ENCODE measurements around the gene GPR18.
"Not testable (repeated sequence)": the region's sequence is repeated elsewhere in the genome, so short reads cannot be mapped to it uniquely, and the experiment has no call there.

Gene GPR18

GRCh38 chr13:99265821-99266426 is 7.7 kb upstream of the GPR18 start:
- DNase-seq: peak; percentile 66

DNA sequence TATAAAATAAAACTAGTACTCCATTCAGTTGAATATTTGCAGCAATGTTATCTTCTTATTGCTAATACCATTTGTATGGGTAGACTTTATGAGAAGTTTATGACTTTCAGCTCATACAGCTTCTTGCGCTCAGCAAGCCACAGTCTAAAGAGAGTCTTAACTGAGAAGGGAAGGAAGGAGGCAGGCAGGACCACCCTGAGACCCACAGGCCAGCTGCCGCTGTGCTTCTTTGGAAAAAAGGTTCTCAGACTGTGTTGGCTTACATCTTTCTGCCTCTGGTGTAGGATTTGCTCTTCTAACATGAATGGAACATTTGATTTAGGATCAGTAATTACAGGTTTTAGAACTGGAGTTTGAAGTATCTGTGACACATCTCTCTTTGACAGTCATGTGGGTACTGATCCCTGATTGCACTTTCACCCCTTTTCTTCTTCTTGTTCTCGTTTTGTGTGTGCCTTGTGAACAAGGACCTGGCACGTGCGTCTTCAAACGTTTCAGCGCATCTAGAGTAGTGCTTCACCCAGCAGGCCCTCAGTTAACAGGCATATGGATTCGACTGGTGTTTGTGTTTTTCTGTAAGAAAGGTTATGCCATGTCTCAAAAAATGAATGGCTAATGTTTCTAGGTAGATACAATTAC is 7.1 kb upstream of the GPR18 start:
- DNase-seq: no peak

GRCh38 chr13:99264051-99264450 is 5.9 kb upstream of the GPR18 start:
- DNase-seq: no peak

DNA sequence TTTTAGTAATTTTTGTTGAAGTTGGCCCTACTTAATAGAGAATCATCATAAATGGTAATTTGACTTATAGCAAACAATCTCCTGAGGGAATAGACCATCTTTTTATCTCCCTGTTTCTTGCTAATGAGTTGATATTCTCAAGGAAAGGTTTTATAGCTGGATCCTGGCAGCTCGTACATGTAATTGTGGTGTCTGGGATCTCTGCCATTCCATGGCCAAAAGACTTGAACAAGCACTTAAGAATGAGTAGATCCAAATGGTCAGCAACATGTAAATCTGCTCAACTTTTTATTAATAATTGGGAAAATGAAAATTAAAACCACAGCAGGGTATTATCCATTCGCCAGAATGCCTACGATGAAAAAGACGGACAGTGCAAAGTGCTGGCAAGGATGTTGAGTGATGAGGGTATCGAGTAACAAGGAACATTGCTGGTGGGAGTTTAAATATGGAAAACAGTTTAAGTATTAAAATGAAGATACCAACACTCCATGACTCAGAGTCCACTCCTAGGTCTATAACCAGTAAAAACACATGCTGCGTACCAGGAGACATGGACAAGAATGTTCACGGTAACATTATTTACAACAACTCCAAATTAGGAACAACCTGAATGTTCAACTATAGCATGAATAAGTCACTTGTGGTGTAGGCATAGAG is 5.1 kb upstream of the GPR18 start:
- DNase-seq: no peak

GRCh38 chr13:99261059-99261458 is 2.9 kb upstream of the GPR18 start:
- peak; percentile 30 for DNase-seq

DNA sequence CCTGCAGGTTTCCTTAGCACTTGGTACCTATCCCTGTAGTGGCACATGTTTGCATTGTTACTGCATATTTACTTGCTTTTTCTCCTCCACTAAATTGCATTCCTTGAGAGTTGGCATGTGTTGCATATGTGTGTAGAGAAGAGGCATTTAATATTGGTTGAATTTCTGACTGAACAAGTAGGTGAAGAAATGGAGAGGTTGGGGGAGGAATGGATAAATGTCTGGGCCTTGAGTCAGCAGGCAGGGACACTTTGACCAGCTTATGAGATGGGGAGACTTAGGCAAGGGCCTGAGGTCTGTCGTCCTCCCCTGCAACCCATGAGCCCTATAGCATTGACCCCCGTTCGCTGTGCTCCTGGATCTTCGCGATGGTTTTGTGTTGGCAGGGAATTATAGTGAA is 2.0 kb upstream of the GPR18 start:
- DNase-seq: no peak

GRCh38 chr13:99258946-99259345 is 767 bp upstream of the GPR18 start:
- DNase-seq: no peak

DNA sequence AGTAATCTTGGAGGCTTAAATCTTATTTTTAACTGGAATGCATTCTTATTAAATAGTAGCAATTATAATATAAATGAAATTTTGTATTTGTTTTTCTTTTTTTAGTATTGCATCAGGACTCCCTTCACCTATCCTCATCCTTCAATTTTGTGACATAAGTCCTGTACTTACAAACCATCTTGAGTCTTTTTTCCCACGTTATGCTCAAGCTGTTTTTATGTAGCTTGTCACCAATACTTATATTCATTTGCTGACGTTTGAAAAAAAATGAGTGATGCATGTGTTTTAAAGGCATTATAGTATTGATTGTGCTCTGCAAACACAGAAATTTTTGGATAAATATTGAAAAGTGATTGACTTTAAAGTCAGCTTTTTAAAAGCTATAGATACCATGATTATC is 888 bp downstream of the GPR18 start:
- no peak for DNase-seq

- no peak for DNase-seq
These were observed 1.5 kb downstream of the GPR18 start for GRCh38 chr13:99256709-99257108.

DNA sequence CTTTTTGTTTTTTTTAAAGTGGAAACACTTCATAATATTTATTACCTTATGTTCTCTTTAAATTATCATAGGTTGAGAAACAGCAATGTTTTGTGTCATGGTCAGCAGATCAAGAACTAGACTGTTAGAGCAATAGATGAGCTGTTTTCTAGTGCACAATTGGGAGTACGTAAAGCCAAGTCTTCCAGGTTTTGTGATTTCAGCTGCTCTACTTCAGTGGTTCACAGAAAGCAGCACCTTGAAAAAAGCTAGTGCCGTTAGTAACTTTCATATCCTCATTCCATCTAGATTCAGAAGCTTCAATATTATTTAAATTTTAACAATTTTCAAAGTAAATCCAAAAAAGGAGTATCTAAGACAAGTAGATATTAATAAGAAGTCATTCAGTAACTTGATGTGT is 1.9 kb downstream of the GPR18 start:
- DNase-seq: no peak

DNA sequence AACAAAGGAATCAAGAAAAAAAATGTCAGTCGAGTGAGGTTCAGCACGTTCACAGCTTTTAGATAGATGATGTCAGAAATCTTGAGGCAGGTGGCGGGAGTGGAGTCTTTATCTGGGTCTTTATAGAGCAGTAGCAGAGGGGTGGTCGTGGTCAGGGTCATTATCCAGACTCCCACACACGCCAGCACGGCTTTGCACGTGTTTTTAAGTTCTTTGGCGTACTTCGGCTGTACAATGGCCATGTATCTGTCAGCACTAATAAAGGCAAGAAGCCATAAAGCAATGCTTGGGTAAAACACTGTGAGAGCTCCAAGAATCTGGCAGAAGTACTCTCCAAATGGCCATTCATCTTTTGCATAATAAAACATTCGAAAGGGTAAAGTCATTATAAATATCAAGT is 2.9 kb downstream of the GPR18 start:
- no peak for DNase-seq

DNA sequence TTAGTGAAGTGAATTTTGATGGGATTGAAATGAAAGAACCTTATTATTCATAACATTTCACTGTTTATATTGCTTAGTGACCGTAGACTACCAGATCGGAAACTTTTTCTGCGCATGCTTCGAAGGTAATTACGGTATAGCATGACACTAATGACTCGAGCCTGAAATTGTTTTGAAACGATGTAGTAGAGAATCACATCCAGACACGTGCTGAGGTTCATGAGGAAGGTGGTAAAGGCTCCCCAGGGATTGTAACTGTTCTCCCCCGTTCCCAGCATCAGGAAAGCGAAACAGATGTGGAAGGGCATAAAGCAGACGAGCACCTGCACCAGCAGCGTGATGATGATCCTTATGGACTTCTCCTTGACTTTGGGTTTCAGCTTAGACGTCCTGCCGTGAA is 3.3 kb downstream of the GPR18 start:
- peak; percentile 22 for DNase-seq

- DNase-seq: no peak
These were observed 6.3 kb downstream of the GPR18 start for GRCh38 chr13:99251921-99252320.

DNA sequence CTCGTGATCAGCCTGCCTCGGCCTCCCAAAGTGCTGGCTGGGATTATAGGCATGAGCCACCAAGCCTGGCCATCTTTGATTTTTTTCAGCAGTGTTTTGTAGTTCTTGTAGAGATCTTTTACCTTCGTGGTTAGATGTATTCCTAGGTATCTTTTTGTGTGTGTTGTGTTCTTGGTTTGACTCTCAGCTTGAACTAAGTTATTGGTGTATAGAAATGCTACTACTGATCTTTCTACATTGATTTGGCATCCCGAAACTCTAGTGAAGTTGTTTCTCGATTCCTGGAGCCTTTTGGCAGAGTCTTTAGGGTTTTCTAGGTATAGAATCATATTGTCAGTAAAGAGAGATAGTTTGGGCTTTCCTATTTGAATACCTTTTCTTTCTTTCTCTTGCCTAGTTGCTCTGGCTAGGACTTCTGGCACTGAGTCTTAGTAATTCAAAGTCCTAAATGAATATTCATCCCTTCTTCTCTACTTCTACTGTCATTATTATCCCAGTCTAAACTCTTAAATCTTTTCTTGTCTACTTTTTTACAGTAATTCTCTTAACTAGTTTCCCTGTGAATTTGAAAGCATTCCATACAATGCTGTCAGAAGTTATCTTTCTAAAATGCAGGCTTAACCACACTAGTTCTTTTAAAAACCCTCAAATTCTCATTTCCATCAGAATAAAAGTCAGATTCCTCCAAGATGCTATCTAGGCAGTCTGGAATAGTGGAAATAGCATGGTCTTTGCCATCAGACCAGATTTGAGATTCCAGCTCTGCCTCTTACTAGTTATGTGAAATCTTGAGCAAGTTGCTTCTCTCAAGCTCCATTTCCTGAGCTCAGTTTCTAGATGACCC is 7.0 kb downstream of the GPR18 start:
- DNase-seq: no peak

DNA sequence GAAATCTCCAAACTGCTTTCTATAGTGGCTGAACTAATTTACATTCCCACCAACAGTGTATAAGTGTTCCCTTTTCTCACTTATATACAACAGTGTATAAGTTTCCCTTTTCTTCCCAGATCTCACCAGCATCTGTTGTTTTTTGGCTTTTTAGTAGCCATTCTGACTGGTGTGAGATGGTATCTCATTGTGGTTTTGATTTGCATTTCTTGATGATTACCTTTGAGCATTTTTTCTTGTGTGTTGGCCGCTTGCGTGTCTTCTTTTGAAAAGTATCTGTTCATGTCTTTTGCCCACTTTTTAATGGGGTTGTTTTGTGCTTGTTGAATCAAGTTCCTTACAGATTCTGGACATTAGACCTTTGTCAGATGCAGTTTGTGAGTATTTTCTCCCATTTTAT is 8.6 kb downstream of the GPR18 start:
- DNase-seq: not testable (repeated sequence)

DNA sequence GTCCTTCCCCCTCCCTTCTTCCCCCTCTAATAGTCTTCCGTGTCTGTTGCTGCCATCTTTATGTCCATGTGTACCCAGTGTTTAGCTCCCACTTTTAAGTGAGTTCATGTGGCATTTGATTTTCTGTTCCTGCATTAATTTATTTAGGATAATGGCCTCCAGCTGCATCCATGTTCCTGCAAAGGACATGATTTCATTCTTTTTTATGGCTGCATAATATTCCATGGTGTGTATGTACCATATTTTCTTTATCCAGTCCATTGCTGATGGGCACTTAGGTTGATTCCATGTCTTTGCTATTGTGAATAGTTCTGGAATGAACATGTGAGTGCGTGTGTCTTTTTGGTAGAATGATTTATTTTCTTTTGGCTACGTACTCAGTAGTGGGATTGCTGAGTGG is 9.0 kb downstream of the GPR18 start:
- DNase-seq: not testable (repeated sequence)

DNA sequence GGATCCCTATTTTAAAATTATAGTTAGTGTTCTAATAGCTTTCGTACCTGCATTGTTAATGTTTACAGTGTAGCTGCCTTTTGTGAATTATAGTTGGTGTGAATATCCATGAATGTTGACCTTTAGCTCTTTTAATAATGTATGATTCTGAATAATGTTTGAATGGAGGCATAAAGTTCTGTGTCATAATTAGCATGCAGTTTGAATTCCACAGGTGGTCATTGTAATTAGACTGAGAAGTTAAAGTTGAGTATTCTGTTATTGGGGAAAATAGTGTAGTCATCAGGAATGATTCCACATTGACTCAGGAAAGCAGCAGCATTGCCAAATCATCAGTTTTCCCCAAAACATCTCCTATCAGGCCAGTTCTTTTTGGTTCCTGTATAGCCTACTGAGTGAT is 12.1 kb downstream of the GPR18 start:
- no peak for DNase-seq

- DNase-seq: no peak
These were observed 20.1 kb downstream of the GPR18 start for GRCh38 chr13:99237981-99238662.

- no peak for DNase-seq
These were observed 26.5 kb downstream of the GPR18 start for GRCh38 chr13:99231721-99232120.

GRCh38 chr13:99230991-99231390 is 27.2 kb downstream of the GPR18 start:
- no peak for DNase-seq

DNA sequence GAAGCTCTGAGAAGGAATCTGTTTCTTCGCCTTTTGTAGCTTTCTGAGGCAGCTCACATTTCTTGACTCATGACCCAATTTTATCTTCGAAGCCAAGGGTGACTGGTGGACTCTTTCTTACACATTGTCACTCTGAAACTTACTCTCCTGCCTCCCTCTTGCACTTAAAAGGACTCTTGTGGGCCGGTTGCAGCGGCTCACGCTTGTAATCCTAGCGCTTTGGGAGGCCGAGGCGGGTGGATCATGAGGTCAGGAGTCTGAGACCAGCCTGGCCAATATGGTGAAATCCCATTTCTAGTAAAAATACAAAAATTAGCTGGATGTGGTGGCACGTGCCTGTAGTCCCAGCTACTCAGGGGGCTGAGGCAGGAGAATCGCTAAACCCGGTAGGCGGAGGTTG is 27.6 kb downstream of the GPR18 start:
- DNase-seq: not testable (repeated sequence)

GRCh38 chr13:99228737-99229691 is 29.2 kb downstream of the GPR18 start:
- no peak for DNase-seq

Data from NCI-H69 (cell line).